Left lobe of liver (tissue), 2 donors: ENCODE data around the gene B4GALT6. TPM values are rescaled to one million over a fixed set of nuclear protein-coding genes. Genes with fewer than 3 reads are reported as not detected.
A peak's percentile ranks its signal among the peaks of the same experiment; 100 is the strongest.

ENCODE experiments used
- ATAC-seq: fragments of 200-7000 bp; cut with Tn5 transposase; one replicate; pipeline ENCODE4 v1.9.1; 2020; ENCODE audit warnings: mild to moderate bottlenecking, moderate library complexity
- DNase-seq: peaks from one replicate; pipeline ENCODE4 v3.0.0-alpha.2; 2020; ENCODE audit warnings: low spot score
- total RNA-seq: library from RNA; stranded (reverse); gene quantifications from one replicate; pipeline ENCODE4 v1.2.1, GENCODE V29; 2021
- donor health status: DM: no; HTN: no; CAD: no; lungs with moderate emphysema.
- donor health status: DM: no; HTN: yes; CAD: no.

B4GALT6 gene
- total RNA-seq, 1 donor from 2014 or later, result 2.7 TPM

GRCh38 chr18:31661965-31662364 is 22.4 kb downstream of the B4GALT6 start:
- ATAC-seq (no peak), DNase-seq (no peak)

- ATAC-seq, result no peak
Observed at GRCh38 chr18:31660763-31661162, 23.6 kb downstream of the B4GALT6 start.

GRCh38 chr18:31659576-31660177 is 24.7 kb downstream of the B4GALT6 start:
- ATAC-seq, result no peak

More at GRCh38 chr18:31660763-31661162, 23.6 kb downstream of the B4GALT6 start:
- DNase-seq, result no peak

GRCh38 chr18:31658670-31659575 is 25.5 kb downstream of the B4GALT6 start:
- ATAC-seq, result peak; percentile 15
- no peak for DNase-seq

More at GRCh38 chr18:31659576-31660177, 24.7 kb downstream of the B4GALT6 start:
- no peak for DNase-seq

- DNase-seq (no peak), ATAC-seq (no peak)
Observed at GRCh38 chr18:31657823-31658669, 26.3 kb downstream of the B4GALT6 start.

DNA sequence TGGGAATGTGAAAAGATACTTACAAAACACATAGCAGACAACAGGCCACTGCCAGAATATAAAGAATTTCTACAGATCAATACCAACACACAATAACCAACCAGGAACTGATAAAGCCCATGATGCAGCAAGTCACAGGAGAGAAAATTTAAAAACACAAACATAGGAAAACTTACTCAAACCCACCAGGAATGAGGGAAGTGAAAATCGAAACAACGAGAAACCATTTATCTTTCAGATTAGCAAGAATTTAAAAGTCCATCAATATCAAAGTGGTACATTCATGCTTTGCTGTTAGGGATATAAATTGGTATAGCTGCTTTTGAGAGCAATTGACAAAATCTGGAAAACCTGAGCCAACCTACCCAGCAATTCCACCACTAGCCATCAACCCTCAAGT is 27.6 kb downstream of the B4GALT6 start:
- ATAC-seq (no peak), DNase-seq (no peak)

GRCh38 chr18:31655354-31655753 is 29.0 kb downstream of the B4GALT6 start:
- ATAC-seq (no peak), DNase-seq (no peak)

- DNase-seq, result no peak
- no peak for ATAC-seq
Observed at GRCh38 chr18:31652877-31653276, 31.5 kb downstream of the B4GALT6 start.

- no peak for ATAC-seq
Observed at GRCh38 chr18:31652357-31652756, 32.0 kb downstream of the B4GALT6 start.

GRCh38 chr18:31651369-31651768 is 33.0 kb downstream of the B4GALT6 start:
- DNase-seq, result no peak
- no peak for ATAC-seq

More at GRCh38 chr18:31652357-31652756, 32.0 kb downstream of the B4GALT6 start:
- no peak for DNase-seq

DNA sequence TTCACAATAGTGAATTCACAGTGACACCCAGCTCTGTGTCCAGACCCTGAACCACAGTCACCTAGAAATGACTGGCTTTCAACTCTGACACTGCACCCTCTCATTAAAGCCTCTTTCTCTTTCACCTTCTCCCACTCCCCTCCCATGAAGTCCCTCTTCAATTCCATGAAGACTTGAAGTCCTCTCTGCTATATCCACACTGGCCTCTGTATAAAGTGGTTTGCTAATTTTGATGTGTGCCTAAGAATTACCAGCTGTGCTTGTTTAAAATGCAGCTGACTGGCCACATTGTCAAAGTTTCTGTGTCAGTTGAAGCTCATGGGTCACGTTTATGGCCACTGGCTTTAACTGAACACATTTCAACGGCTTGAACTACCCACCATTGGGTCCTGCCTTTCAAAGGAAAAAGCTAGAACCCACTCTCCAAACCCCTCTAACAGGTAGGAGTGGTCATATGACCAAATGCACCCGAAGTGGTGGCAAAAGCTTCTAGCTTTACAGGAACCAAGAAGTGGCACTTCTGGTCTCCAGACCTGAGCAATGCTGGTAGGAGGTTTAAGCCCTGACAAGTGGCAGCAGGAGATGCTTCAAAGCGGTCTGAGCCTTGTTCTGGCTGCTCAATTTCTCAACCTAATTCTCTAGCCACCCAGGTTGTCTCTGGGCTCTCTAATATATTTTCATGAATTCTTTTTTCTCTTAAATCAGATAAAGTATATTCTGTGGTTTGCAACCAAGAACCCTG is 34.2 kb downstream of the B4GALT6 start:
- no peak for ATAC-seq
- no peak for DNase-seq

GRCh38 chr18:31649449-31649848 is 34.9 kb downstream of the B4GALT6 start:
- DNase-seq (no peak), ATAC-seq (no peak)

- ATAC-seq, result no peak
- no peak for DNase-seq
Observed at GRCh38 chr18:31648966-31649429, 35.4 kb downstream of the B4GALT6 start.

GRCh38 chr18:31648458-31648857 is 35.9 kb downstream of the B4GALT6 start:
- ATAC-seq (no peak), DNase-seq (no peak)

DNA sequence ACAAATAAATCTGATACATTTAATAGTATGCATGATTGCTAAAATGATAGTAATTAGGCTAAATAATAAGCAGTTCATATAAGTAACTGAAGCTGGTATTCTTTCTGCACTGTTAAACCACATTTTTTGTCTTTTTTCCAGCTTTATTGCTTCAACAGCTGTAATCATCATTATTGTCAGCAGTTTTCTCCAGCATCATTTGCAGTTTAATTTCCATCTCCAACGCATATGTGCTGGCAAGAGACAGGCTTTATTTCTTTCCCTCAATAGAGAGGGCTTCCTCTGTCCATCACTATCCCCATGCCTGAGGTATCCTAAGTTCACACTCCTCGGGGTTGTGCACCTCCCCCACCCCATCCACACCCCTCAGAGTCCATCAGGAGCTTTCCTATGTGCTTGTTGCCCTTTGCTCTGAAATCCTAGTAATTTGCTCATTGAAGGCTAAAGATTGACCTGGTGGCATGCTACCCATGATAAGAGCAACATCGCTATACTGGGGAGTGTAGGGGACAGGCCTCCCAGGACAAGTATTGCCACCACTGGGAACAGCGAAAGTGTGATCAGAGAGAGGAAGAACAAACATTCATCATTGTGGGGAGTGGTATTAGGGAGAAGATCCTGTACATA is 37.1 kb downstream of the B4GALT6 start:
- ATAC-seq (no peak), DNase-seq (no peak)

GRCh38 chr18:31646332-31647126 is 37.9 kb downstream of the B4GALT6 start:
- ATAC-seq (no peak), DNase-seq (no peak)

DNA sequence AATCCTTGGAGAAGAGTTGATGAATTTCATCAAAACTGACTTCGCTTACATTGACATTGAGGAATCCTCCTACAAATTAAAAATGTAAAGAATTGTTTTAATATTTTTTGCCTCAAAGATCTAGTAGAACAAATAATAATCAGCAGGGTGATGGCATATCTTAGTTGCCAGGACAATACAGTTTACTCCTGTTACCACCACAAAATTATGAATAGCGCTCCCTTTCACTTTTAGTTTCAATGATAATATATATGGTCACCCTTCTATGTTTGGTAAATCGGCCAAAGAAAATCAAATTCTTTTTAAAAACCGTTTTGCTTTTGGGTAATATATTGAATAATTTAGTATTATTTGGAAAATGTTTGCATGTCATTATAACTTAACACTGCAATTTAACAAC is 39.0 kb downstream of the B4GALT6 start:
- DNase-seq (no peak), ATAC-seq (no peak)

GRCh38 chr18:31643003-31643402 is 41.4 kb downstream of the B4GALT6 start:
- no peak for ATAC-seq
- DNase-seq, result no peak

DNA sequence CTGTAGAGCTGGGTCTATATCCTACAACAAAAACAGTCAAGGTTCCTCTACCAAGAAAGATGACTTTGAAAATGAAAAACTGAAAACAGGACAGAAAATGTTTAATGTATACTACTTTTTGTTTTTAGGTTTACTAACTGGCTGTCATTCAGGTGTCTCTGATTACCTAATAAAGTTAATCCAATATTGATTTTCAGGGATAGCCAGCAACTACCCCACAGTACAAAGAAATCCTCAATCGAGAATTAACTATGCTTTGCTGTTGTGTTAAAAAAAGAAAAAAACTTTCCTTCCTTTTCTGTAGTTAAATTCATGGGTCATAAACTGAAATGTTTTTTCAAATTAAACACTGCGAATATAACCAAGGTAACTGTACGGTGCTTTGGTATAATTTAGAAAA is 46.9 kb downstream of the B4GALT6 start:
- peak; percentile 32 for ATAC-seq
- no peak for DNase-seq
